ENCODE data around the gene LDLRAD4. TPM values are rescaled to one million over a fixed set of nuclear protein-coding genes. Genes with fewer than 3 reads are reported as not detected.
A peak's percentile ranks its signal among the peaks of the same experiment; 100 is the strongest.

LDLRAD4 gene
- total RNA-seq, 1 donor from 2014 or later, result 18.3 TPM

- H3K27me3 ChIP-seq (ENCODE audit: control insufficient read depth in 3 of 3, insufficient read depth in 3 of 3, low read length in 3 of 3), result no peaks in the 10 kb centered on the region
- H3K9ac ChIP-seq (ENCODE audit: low read depth in 1 of 3, low read length in 3 of 3), result no peak overlapping the region
- no peak overlapping the region for H3K4me3 ChIP-seq (ENCODE audit: low read length in 3 of 3)
- H3K27ac ChIP-seq (ENCODE audit: low read depth, low read length), result no peak overlapping the region
- H3K4me1 ChIP-seq (ENCODE audit: control insufficient read depth in 3 of 3, insufficient read depth in 3 of 3, low read length in 3 of 3), result peaks cover 9 to 38% (median 20%) of the 10 kb centered on the region in 3 donors
- H3K36me3 ChIP-seq (ENCODE audit: control insufficient read depth in 3 of 3, insufficient read depth in 3 of 3, low read length in 3 of 3), result no peaks in the 10 kb centered on the region
- H3K9me3 ChIP-seq (ENCODE audit: control insufficient read depth in 3 of 3, low read length in 3 of 3), result no peaks in the 10 kb centered on the region
Measured at GRCh38 chr18:13540477-13541182, 322.1 kb downstream of the LDLRAD4 start.

- H3K27ac ChIP-seq (ENCODE audit: low read depth, low read length), result no peak overlapping the region
- peak overlapping the region in 1 of 3 donors; percentile 35 for H3K4me3 ChIP-seq (ENCODE audit: low read length in 3 of 3)
- no peaks in the 10 kb centered on the region for H3K9me3 ChIP-seq (ENCODE audit: control insufficient read depth in 3 of 3, low read length in 3 of 3)
- no peak overlapping the region for H3K9ac ChIP-seq (ENCODE audit: low read depth in 1 of 3, low read length in 3 of 3)
- H3K36me3 ChIP-seq (ENCODE audit: control insufficient read depth in 3 of 3, insufficient read depth in 3 of 3, low read length in 3 of 3), result no peaks in the 10 kb centered on the region
- no peaks in the 10 kb centered on the region for H3K27me3 ChIP-seq (ENCODE audit: control insufficient read depth in 3 of 3, insufficient read depth in 3 of 3, low read length in 3 of 3)
- peaks cover 9 to 42% (median 24%) of the 10 kb centered on the region in 3 donors for H3K4me1 ChIP-seq (ENCODE audit: control insufficient read depth in 3 of 3, insufficient read depth in 3 of 3, low read length in 3 of 3)
Measured at GRCh38 chr18:13541621-13542519, 323.3 kb downstream of the LDLRAD4 start.

GRCh38 chr18:13542520-13542847 is 323.9 kb downstream of the LDLRAD4 start:
- Histone ChIP-seq H3K9me3 (ENCODE audit: control insufficient read depth in 3 of 3, low read length in 3 of 3) (no peaks in the 10 kb centered on the region), H3K4me3 (ENCODE audit: low read length in 3 of 3) (no peak overlapping the region), H3K27me3 (ENCODE audit: control insufficient read depth in 3 of 3, insufficient read depth in 3 of 3, low read length in 3 of 3) (no peaks in the 10 kb centered on the region), H3K36me3 (ENCODE audit: control insufficient read depth in 3 of 3, insufficient read depth in 3 of 3, low read length in 3 of 3) (no peaks in the 10 kb centered on the region), H3K4me1 (ENCODE audit: control insufficient read depth in 3 of 3, insufficient read depth in 3 of 3, low read length in 3 of 3) (peaks cover 12 to 49% (median 30%) of the 10 kb centered on the region in 3 donors), H3K9ac (ENCODE audit: low read depth in 1 of 3, low read length in 3 of 3) (no peak overlapping the region), H3K27ac (ENCODE audit: low read depth, low read length) (no peak overlapping the region)

- no peaks in the 10 kb centered on the region for H3K27me3 ChIP-seq (ENCODE audit: control insufficient read depth in 3 of 3, insufficient read depth in 3 of 3, low read length in 3 of 3)
- H3K9me3 ChIP-seq (ENCODE audit: control insufficient read depth in 3 of 3, low read length in 3 of 3), result no peaks in the 10 kb centered on the region
- no peak overlapping the region for H3K9ac ChIP-seq (ENCODE audit: low read depth in 1 of 3, low read length in 3 of 3)
- H3K27ac ChIP-seq (ENCODE audit: low read depth, low read length), result no peak overlapping the region
- no peak overlapping the region for H3K4me3 ChIP-seq (ENCODE audit: low read length in 3 of 3)
- H3K4me1 ChIP-seq (ENCODE audit: control insufficient read depth in 3 of 3, insufficient read depth in 3 of 3, low read length in 3 of 3), result peaks cover 12 to 50% (median 30%) of the 10 kb centered on the region in 3 donors
- H3K36me3 ChIP-seq (ENCODE audit: control insufficient read depth in 3 of 3, insufficient read depth in 3 of 3, low read length in 3 of 3), result no peaks in the 10 kb centered on the region
Measured at GRCh38 chr18:13543144-13543543, 324.6 kb downstream of the LDLRAD4 start.

GRCh38 chr18:13543811-13544732 is 325.5 kb downstream of the LDLRAD4 start:
- H3K4me1 ChIP-seq (ENCODE audit: control insufficient read depth in 3 of 3, insufficient read depth in 3 of 3, low read length in 3 of 3), result peaks cover 7 to 59% (median 32%) of the 10 kb centered on the region in 3 donors
- H3K27me3 ChIP-seq (ENCODE audit: control insufficient read depth in 3 of 3, insufficient read depth in 3 of 3, low read length in 3 of 3), result no peaks in the 10 kb centered on the region
- H3K36me3 ChIP-seq (ENCODE audit: control insufficient read depth in 3 of 3, insufficient read depth in 3 of 3, low read length in 3 of 3), result no peaks in the 10 kb centered on the region
- H3K9ac ChIP-seq (ENCODE audit: low read depth in 1 of 3, low read length in 3 of 3), result no peak overlapping the region
- no peak overlapping the region for H3K4me3 ChIP-seq (ENCODE audit: low read length in 3 of 3)
- H3K27ac ChIP-seq (ENCODE audit: low read depth, low read length), result no peak overlapping the region
- H3K9me3 ChIP-seq (ENCODE audit: control insufficient read depth in 3 of 3, low read length in 3 of 3), result no peaks in the 10 kb centered on the region

GRCh38 chr18:13544953-13545352 is 326.4 kb downstream of the LDLRAD4 start:
- Histone ChIP-seq H3K27ac (ENCODE audit: low read depth, low read length) (no peak overlapping the region), H3K9ac (ENCODE audit: low read depth in 1 of 3, low read length in 3 of 3) (no peak overlapping the region), H3K36me3 (ENCODE audit: control insufficient read depth in 3 of 3, insufficient read depth in 3 of 3, low read length in 3 of 3) (no peaks in the 10 kb centered on the region), H3K9me3 (ENCODE audit: control insufficient read depth in 3 of 3, low read length in 3 of 3) (no peaks in the 10 kb centered on the region), H3K27me3 (ENCODE audit: control insufficient read depth in 3 of 3, insufficient read depth in 3 of 3, low read length in 3 of 3) (no peaks in the 10 kb centered on the region), H3K4me3 (ENCODE audit: low read length in 3 of 3) (no peak overlapping the region), H3K4me1 (ENCODE audit: control insufficient read depth in 3 of 3, insufficient read depth in 3 of 3, low read length in 3 of 3) (peaks cover 11 to 63% (median 35%) of the 10 kb centered on the region in 3 donors)

GRCh38 chr18:13545514-13545913 is 327.0 kb downstream of the LDLRAD4 start:
- Histone ChIP-seq H3K9me3 (ENCODE audit: control insufficient read depth in 3 of 3, low read length in 3 of 3) (no peaks in the 10 kb centered on the region), H3K4me1 (ENCODE audit: control insufficient read depth in 3 of 3, insufficient read depth in 3 of 3, low read length in 3 of 3) (peaks cover 11 to 63% (median 35%) of the 10 kb centered on the region in 3 donors), H3K4me3 (ENCODE audit: low read length in 3 of 3) (no peak overlapping the region), H3K36me3 (ENCODE audit: control insufficient read depth in 3 of 3, insufficient read depth in 3 of 3, low read length in 3 of 3) (no peaks in the 10 kb centered on the region), H3K9ac (ENCODE audit: low read depth in 1 of 3, low read length in 3 of 3) (no peak overlapping the region), H3K27me3 (ENCODE audit: control insufficient read depth in 3 of 3, insufficient read depth in 3 of 3, low read length in 3 of 3) (no peaks in the 10 kb centered on the region), H3K27ac (ENCODE audit: low read depth, low read length) (no peak overlapping the region)

GRCh38 chr18:13545955-13546354 is 327.4 kb downstream of the LDLRAD4 start:
- Histone ChIP-seq H3K4me1 (ENCODE audit: control insufficient read depth in 3 of 3, insufficient read depth in 3 of 3, low read length in 3 of 3) (peaks cover 11 to 63% (median 35%) of the 10 kb centered on the region in 3 donors), H3K9me3 (ENCODE audit: control insufficient read depth in 3 of 3, low read length in 3 of 3) (no peaks in the 10 kb centered on the region), H3K4me3 (ENCODE audit: low read length in 3 of 3) (no peak overlapping the region)

GRCh38 chr18:13546638-13547037 is 328.1 kb downstream of the LDLRAD4 start:
- H3K4me1 ChIP-seq (ENCODE audit: control insufficient read depth in 3 of 3, insufficient read depth in 3 of 3, low read length in 3 of 3), result peaks cover 11 to 59% (median 31%) of the 10 kb centered on the region in 3 donors
- H3K9me3 ChIP-seq (ENCODE audit: control insufficient read depth in 3 of 3, low read length in 3 of 3), result no peaks in the 10 kb centered on the region
- H3K36me3 ChIP-seq (ENCODE audit: control insufficient read depth in 3 of 3, insufficient read depth in 3 of 3, low read length in 3 of 3), result no peaks in the 10 kb centered on the region
- no peak overlapping the region for H3K4me3 ChIP-seq (ENCODE audit: low read length in 3 of 3)
- no peak overlapping the region for H3K9ac ChIP-seq (ENCODE audit: low read depth in 1 of 3, low read length in 3 of 3)
- H3K27me3 ChIP-seq (ENCODE audit: control insufficient read depth in 3 of 3, insufficient read depth in 3 of 3, low read length in 3 of 3), result no peaks in the 10 kb centered on the region
- no peak overlapping the region for H3K27ac ChIP-seq (ENCODE audit: low read depth, low read length)

More at GRCh38 chr18:13545955-13546354, 327.4 kb downstream of the LDLRAD4 start:
- no peak overlapping the region for H3K27ac ChIP-seq (ENCODE audit: low read depth, low read length)
- H3K9ac ChIP-seq (ENCODE audit: low read depth in 1 of 3, low read length in 3 of 3), result no peak overlapping the region
- H3K36me3 ChIP-seq (ENCODE audit: control insufficient read depth in 3 of 3, insufficient read depth in 3 of 3, low read length in 3 of 3), result no peaks in the 10 kb centered on the region
- H3K27me3 ChIP-seq (ENCODE audit: control insufficient read depth in 3 of 3, insufficient read depth in 3 of 3, low read length in 3 of 3), result no peaks in the 10 kb centered on the region

Data from skeletal muscle tissue (tissue), 4 donors.